ENCODE data around the gene NCL. TPM values are rescaled to one million over a fixed set of nuclear protein-coding genes. Genes with fewer than 3 reads are reported as not detected.

Gene NCL
- total RNA-seq, 1 donor from 2014 or later = 814 TPM

DNA sequence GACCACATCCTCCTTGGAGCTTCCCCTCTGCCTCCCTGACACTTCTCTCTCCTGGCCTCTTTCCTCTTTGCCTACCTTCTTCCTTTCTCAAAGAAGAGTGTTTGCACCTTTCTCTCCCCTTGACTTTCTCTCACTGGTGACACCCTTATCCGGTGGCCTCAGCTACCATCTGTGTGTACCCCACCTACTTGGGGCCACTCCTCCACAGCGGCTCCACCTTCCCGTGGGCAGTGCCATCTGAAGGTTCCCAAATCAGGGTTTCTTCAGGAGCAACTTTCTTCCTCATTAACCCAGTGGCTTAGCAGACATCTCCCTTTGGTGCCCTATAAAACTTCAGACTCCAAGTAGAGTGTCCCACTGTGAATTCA is 5.3 kb upstream of the NCL start:
- intact Hi-C loops (cut with micrococcal nuclease) = no loop called here

DNA sequence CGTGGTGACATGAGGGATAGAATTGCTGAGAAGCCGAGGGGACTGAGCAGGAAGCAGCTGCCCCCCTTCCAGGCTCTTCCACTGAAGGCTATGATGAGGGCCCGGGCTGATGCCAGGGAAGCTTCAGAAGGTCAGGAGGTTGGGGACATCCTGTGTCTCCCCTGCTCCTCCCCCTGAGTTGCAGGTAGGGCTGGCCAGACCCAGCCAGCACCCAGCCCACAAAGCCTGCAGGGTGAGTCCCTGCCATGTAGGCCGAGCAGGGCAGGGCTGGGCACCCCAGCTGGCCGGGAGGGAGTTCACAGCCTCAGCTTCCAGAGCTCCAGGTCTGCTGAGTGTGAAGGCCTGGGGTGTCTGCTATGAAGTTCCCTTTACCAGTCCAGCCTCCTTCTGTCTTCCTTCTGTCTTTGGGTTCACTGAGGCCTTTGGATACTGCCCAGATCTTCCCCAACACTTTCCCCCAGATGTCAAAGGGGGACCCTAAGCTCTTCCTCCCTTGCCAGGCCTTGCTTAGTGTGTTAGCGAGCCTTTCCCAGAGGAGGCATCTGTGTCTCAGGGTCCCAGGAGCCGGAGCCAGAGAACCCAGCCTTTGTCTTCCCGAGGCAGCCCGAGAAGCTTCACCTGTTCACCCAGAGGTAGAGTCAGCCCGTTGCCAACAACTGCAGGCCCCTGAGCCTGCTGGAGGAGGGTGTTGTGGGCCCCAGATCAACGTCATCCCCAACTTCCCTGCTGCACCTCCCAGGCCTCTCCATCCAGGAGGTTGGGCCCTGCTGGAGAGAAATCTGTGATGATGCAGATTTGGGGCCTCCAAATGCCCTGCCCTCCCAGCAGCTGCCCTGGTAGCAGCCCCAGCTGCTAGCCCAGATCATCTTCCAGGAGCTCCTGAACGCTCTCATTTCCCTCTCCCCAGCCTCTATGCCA is 3.6 kb upstream of the NCL start:
- intact Hi-C loops (cut with micrococcal nuclease) = no loop called here

DNA sequence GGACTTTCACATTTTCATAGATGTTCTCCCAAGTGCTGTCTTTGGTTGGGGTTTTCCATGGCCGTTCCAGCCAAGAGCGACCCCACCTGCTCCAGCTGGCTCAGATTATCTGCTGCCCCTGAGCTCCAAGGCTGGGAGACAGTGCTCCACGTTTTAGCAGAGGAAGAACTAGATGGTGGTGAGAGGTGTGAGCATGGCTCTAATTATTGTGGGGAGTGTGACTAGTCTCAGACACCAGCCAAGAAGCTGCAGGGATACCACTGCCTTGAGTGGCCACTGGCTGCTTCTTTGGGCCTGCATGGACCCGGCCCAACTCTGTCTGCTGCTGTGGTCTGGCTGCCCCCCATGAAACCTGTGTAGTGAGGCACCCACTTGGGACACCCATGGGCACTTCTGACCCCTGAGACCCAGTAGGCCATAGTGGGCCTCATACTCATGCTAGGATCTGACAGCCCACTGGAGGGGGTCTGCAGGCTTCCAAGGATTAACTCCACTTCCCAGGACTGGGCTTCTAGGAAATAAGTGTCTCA is 2.8 kb upstream of the NCL start:
- intact Hi-C loops (cut with micrococcal nuclease) = no loop called here

DNA sequence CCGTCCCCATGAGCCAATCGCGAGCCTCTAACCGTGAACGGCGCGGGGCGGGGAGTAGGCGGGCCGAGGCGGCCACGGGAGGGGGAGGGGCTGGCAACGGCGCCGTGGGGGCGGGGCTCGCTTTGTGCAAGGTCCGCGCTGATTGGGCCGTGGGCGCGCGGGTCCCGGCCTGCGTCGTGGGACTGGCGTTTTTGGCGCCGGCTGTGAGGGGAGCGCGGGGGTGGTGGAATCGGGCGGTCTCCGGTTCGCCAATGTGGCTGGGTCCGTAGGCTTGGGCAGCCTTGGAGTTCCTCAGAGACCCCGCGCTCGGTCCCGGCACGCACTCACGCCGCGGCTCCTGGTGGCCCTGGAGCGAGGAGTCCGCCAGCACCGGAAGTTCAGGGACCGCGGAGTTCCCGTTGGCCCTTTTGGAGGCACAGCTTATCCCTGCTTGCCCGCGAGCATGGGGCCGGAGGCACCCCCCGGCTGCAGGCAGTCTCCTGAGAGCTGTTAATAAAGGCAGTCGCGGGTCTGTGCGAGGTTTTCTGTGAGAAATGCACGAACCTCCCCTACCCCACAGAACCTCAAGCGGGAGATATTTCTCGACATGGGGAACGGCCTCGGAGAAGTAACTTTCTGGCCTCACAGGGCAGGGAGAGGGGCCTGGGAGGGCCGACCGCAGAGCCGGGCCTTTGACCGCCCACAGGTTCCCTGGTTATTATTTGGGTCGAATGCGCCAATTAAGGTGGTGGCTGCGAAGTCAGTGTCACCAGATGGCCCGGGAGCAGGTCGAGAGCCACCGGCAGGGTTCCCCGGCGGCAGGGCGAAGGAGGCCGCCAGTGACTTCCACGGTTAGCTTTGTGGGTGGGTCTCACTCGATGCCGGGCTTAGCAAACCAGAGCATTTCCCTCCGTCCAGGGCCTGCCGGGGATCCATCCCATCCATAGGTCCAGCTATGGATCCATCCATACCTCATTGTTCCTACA is 574 bp upstream of the NCL start:
- intact Hi-C loops (cut with micrococcal nuclease) = loop anchor here (1.0 to 5.0 kb wide), 9 partner anchors 17 to 1542 kb away; partner anchors contain the start of genes FBXO36, PDE6D, PTMA and TRIP12

DNA sequence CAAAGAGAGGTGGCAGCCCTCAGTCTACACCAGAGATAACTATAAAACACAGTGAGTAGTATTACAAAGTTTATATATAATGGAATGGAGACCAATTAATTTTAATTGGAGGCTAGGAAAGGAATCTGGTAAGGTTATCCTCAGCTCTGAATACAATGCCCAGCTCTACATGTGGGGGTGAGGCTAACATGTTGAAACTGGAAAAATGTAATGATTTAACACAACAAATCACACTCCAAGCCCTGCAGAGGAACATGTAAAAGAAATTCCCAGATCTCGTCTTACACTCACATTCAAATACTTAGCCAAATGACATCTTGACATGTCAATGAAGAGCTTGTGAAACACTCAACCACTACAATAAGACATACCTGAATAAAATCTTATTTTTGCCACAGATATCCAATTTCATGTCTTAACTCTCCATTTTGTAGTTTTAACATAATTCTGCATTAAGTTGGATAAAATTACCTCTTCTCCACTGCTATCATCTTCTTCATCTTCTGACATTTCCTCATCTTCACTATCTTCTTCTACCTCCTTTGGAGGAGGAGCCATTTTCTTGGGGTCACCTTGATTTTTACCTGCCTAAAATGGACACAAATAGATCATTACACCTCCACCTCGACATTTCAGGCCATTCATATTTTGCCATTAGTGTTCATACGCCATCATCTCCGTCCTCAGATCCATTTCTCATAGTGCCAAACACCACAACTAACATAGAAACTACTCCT is 1.4 kb downstream of the NCL start:
- intact Hi-C loops (cut with micrococcal nuclease) = loop anchor here (5.0 kb wide), 1 partner anchor 411 kb away; no protein-coding TSS in a partner anchor

DNA sequence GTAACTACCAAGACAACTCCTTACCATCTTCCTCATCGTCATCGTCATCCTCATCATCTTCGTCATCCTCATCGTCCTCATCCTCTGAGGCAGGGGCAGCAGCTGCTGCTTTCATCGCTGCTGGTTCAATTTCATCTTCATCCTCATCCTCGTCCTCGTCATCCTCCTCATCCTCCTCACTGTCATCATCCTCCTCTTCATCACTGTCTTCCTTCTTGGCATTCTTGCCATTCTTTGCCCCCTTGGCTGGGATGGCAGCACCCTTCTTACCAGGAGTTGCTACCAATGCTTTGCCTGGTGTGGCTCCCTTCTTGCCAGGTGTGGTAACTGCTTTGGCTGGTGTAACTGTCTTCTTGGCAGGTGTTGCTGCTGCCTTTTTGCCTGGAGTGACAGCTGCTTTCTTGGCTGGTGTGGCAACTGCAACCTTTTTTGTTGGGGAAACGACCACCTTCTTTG is 2.7 kb downstream of the NCL start:
- intact Hi-C loops (cut with micrococcal nuclease) = loop anchor here (5.0 kb wide), 1 partner anchor 409 kb away; no protein-coding TSS in a partner anchor

DNA sequence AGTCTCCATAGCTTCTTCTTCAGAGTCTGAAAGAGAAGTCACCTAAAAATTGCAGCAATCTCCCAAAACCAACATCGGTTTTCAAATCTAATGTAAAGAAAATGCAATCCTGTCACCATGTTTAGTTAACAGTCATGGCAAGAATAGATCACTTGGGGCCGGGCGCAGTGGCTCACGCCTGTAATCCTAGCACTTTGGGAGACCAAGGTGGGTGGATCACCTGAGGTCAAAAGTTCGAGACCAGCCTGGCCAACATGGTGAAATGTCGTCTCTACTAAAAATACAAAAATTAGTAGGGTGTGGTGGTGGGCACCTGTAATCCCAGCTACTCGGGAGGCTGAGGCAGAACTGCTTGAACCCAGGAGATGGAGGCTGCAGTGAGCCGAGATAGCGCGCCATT is 3.4 kb downstream of the NCL start:
- intact Hi-C loops (cut with micrococcal nuclease) = loop anchor here (5.0 kb wide), 1 partner anchor 409 kb away; no protein-coding TSS in a partner anchor

DNA sequence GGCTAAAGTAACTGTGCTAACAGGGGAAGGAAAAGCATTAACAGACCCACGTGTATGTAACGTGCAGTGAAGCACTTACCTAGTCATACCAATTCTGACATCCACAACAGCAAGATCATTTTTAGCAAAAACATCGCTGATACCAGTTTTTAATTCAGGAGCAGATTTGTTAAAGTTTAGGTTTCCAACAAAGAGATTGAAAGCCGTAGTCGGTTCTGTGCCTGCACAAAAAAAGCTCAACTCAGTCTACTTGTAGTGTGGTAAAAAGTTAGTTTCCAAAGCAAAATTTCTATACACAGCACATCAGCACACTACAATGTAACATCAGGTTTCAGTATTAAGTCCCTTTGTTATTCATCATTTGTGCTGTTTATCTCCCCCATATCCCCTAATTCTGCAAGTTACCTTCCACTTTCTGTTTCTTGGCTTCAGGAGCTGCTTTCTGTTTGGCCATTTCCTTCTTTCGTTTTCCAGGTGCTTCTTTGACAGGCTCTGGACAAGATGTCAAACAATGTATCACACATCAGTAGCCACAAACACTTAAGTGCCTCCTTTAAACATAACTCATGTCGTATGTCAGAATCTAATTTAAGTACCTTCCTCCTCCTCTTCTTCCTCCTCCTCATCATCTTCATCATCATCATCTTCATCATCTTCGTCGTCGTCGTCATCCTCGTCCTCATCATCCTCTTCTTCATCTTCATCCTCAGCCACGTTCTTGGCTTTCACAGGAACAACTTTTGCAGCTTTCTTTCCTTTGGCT is 4.0 kb downstream of the NCL start:
- intact Hi-C loops (cut with micrococcal nuclease) = loop anchor here (5.0 kb wide), 1 partner anchor 408 kb away; no protein-coding TSS in a partner anchor

DNA sequence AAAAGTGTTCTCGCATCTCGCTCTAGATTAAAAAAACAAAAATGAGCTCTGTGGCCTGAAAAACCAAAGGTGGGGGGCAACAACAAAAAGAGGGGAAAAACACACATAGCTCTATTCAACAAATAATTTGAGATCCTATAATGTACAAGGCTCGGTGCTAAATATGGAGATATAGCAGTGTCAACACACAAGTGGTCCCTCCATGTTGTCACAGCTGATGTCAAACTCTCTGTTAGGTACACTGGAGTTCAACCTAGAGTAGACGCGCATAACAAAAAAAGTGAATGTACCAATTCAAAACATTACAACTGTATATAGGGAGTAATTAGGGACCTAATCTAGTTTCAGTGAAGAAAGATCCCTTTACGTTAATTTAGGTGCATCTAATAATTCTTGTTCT is 5.9 kb downstream of the NCL start:
- intact Hi-C loops (cut with micrococcal nuclease) = no loop called here

DNA sequence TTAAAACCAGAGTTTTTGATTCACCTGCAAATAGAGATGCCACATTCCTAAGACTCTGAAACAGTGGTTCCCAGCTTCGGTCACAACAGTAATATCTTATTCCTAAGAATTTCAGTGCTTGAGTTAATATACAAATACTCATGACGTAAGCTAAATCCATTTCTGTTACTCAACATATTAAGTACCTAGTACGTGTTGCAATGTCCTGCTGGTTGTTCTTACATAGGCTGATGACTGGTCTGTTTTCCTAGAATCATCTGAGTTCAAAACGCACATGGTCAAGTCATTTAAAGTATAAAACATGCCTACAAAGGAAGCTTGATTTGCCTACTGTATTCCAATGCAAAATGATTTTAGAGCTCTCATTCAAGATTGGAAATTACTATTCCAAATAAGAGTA is 7.2 kb downstream of the NCL start:
- intact Hi-C loops (cut with micrococcal nuclease) = no loop called here

DNA sequence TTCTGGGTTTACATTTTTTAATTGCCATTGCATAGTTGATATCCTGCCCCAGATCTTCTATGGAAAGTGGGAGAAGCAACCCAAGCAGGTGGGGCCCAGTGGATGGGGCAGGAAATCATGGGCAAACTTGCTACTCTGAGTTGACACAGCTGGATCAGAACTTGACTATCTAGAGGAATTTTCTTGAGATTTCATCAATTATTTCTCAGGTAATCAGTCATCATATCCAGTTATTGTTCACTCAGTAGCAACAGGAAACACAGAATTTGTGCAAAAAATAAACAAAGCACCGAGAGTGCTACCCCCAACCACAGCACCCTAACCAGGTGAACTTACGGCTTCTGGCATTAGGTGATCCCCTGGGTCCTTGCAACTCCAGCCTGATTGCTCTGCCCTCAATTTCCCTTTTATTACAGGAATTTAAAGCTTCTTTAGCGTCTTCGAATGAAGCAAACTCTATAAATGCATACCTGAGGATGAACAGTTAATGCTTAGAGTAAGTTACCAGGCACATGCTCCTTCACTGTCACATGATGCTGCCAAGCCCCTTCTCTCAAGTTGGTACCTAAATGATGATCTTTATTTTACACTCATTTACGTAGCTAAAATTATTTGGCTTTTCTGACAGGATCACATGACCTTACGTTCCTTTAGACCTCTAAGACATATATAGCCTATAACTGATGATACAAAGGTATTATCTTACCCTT is 7.8 kb downstream of the NCL start:
- intact Hi-C loops (cut with micrococcal nuclease) = no loop called here

DNA sequence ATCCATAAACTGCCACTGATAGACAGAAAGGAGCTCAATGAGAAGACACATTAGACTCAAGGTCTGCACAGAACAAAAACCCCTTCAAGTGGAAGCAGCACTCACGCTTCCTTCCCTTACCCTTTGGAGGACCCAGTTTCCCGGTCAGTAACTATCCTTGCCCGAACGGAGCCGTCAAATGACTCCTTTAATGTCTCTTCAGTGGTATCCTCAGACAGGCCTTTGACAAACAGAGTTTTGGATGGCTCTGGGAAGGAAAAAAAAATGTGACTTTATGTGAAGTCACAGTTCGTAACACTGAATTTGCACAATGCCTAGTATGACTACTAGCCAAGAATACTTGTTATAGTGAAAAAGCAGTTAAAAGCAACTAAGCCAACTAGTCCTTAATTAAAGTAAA is 8.4 kb downstream of the NCL start:
- intact Hi-C loops (cut with micrococcal nuclease) = no loop called here

DNA sequence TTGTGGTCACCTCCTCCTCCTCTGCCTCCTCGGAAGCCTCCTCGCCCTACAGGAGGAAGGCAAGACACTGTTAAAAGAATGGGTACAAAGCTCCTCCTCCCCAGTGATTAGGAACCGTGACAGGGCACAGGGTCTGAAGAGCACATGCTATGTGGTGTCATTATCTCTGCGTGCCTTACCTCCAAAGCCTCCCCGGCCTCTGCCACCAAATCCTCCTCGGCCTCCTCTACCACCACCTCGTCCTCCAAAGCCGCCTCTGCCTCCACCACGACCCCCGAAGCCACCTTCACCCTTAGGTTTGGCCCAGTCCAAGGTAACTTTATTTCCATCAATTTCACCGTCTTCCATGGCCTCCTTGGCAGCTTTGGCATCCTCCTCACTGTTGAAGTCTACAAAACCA is 9.1 kb downstream of the NCL start:
- intact Hi-C loops (cut with micrococcal nuclease) = no loop called here

DNA sequence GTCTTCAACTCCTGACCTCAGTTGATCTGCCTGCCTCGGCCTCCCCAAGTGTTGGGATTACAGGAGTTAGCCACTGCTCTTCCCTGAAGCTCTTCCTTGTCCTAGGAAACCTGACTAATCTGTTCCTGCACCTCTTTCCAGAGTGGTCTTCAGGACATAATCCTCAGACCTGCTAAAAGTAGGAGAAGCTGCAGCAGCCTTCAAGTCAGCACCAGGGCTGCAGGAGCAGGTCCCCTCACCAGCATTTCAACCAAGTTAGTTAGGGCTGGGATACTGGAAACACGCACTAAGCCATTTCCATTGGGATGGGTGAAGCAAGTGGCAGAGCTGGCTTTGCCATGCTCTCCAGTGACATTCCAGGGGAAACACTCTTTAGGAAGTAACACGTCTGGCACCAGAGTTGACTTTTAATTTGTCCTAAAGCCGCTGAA is 9.9 kb downstream of the NCL start:
- intact Hi-C loops (cut with micrococcal nuclease) = no loop called here

DNA sequence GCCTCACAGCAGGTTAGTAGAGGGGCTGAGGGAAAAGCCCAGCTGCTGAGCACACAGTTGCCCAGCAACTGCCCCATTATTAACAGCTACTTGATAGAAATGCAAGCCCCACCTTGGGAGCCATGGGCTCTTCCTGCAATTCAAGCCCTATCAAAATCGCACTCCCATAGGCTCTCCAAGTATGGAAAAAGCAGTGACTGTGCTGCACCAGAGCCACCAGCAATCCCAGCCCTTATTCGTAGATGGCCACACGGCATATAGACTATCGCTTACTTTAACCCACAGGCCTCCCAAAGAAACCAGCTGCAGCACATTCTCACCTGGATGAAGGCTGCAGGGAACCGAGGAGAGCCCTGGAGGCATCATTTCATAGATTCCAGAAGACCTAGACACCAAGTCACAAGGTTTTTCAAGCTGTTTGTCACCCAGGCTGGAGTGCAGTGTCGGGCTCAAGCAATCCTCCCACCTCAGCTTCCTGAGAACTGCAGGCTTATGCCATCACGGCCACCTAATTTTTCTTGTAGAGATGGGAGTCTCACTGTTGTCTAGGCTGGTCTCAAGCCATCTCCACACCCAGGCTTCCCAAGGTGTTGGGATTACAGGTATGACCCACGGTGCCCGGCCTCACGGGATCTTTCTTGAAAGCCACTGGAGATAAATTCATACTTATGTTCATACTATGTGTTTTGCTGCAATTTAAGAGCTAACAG is 11.3 kb downstream of the NCL start:
- intact Hi-C loops (cut with micrococcal nuclease) = loop anchor here (1.0 kb wide), 2 partner anchors 226 to 349 kb away; no protein-coding TSS in a partner anchor

DNA sequence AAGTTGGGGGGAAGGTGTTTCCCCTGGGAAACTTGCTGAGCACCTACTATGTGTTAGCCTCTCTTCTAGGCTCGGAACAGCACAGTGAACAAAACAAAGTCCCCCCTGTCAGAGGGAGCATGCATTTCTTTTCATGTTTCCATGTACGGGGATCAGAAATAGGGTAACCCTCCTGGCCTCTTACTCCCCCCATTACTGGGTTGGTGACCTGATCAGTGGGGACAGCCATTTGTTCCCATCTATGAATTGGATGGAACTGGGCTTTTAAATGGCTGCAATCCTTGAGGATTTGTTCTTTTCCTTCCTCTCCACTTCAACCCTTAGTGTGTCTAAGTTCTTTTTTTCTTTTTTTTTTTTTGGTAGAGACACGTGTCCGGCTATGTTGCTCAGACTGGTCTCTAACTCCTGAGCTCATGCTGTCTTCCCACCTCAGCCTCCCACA is 13.7 kb downstream of the NCL start:
- intact Hi-C loops (cut with micrococcal nuclease) = no loop called here

DNA sequence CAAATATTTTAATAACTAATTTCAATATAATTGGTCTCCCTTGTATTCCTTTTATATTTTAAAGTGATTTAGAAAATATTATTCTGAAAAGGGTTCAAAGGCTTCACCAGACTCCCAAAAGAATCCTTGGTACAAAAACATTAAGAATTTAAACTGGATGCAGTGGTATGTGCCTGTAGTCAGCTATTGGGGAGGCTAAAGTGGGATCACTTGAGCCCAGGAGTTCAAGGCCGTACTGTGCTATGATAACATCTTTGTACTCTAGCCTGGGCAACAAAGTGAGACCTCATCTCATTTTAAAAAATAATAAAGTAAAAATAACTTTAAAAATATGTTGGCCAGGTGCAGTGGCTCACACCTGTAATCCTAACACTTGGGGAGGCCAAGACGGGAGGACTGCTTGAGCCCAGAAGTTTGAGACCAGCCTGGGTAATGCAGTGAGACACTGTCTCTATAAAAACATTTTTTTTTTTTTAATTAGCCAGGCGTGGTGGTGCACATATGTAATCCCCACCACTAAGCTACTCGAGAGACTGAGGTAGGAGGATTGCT is 14.7 kb downstream of the NCL start:
- intact Hi-C loops (cut with micrococcal nuclease) = no loop called here

DNA sequence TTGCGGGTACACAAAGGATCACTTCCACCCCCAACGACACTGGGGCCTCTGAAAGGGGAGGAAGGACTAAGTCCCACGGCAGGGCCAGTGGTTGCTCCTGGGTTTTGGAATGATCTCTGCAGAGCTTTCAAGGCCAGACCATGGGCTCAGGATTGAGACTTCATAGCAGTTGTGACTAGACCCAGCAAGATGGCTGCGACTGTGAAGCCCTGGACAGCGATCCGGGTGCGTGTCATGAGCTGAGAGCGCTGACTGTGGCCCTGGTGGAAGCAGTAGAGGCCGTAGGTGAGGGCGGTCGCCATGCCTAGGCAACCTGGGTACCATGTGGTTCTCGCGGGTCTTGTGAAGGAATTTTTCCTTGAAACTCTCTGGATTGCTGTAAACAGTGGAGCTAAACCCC is 27.3 kb downstream of the NCL start:
- intact Hi-C loops (cut with micrococcal nuclease) = no loop called here
